Left ventricle myocardium inferior (tissue), 1 donor: ENCODE data around the gene MRPL54. TPM values are rescaled to one million over a fixed set of nuclear protein-coding genes. Genes with fewer than 3 reads are reported as not detected.

Source experiments
- DNase-seq: peaks from one replicate; pipeline ENCODE4 v3.0.0-alpha.2; 2020
- H3K27ac ChIP-seq: fragments of 200-600 bp; replicated peaks from 2 replicates; pipeline ENCODE4 v1.8.0; 2021
- H3K27me3 ChIP-seq: fragments of 200-600 bp; 2 replicates; pipeline ENCODE4 v1.8.0; 2021; ENCODE audit warnings: low read depth
- H3K36me3 ChIP-seq: fragments of 200-600 bp; 2 replicates; pipeline ENCODE4 v1.8.0; 2021
- H3K4me1 ChIP-seq: fragments of 200-600 bp; 2 replicates; pipeline ENCODE4 v1.8.0; 2021
- H3K4me3 ChIP-seq: fragments of 200-600 bp; 2 replicates; pipeline ENCODE4 v1.8.0; 2021; ENCODE audit warnings: mild to moderate bottlenecking, moderate library complexity
- H3K9me3 ChIP-seq: fragments of 200-600 bp; replicated peaks from 2 replicates; pipeline ENCODE4 v1.8.0; 2021
- CTCF ChIP-seq: fragments of 200-600 bp; IDR thresholded peaks from 2 replicates; pipeline ENCODE4 v1.8.0; 2021; ENCODE audit warnings: antibody characterized with exemption, mild to moderate bottlenecking, borderline replicate concordance
- intact Hi-C: fragments of 100-400 bp; cut with micrococcal nuclease; formaldehyde crosslinking; loops from one replicate; pipeline ENCODE4 v1.11.0; 2022
- total RNA-seq: library from RNA; stranded (reverse); fragmentation: NEBNext Ultra II Directional; extraction: Animal tissue kit (Norgen Biotek cat#: 25700); gene quantifications from one replicate; pipeline ENCODE4 v1.2.1, GENCODE V29; 2021
- donor health status: DM: no; HTN: yes; CAD: no; lungs with severe emphysema.

MRPL54 gene
- total RNA-seq, 1 donor from 2014 or later, result 64.1 TPM

GRCh38 chr19:3725640-3726310 is 36.7 kb upstream of the MRPL54 start:
- H3K4me1 ChIP-seq, result peaks cover 17% of the 10 kb centered on the region
- no peak for DNase-seq
- TF ChIP-seq CTCF, result no peak
- no peak overlapping the region for H3K27ac ChIP-seq
- peaks cover 6% of the 10 kb centered on the region for H3K9me3 ChIP-seq
- H3K36me3 ChIP-seq, result no peaks in the 10 kb centered on the region
- peaks cover 56% of the 10 kb centered on the region for H3K27me3 ChIP-seq
- H3K4me3 ChIP-seq, result no peak overlapping the region
- intact Hi-C loops, result no loop called here

- Histone ChIP-seq H3K4me3 (no peak overlapping the region), H3K9me3 (peaks cover 6% of the 10 kb centered on the region), H3K4me1 (no peaks in the 10 kb centered on the region), H3K36me3 (no peaks in the 10 kb centered on the region), H3K27me3 (peaks cover 29% of the 10 kb centered on the region), H3K27ac (no peak overlapping the region)
- DNase-seq, result no peak
- TF ChIP-seq CTCF, result no peak
- intact Hi-C loops, result no loop called here
Measured at GRCh38 chr19:3730457-3730958, 32.0 kb upstream of the MRPL54 start.

GRCh38 chr19:3732108-3732507 is 30.4 kb upstream of the MRPL54 start:
- intact Hi-C loops, result no loop called here
- no peak overlapping the region for H3K4me3 ChIP-seq
- no peak for DNase-seq
- H3K27me3 ChIP-seq, result peaks cover 29% of the 10 kb centered on the region
- no peaks in the 10 kb centered on the region for H3K36me3 ChIP-seq
- no peaks in the 10 kb centered on the region for H3K4me1 ChIP-seq
- no peak overlapping the region for H3K27ac ChIP-seq
- TF ChIP-seq CTCF, result no peak
- H3K9me3 ChIP-seq, result peaks cover 6% of the 10 kb centered on the region

GRCh38 chr19:3733549-3734309 is 28.8 kb upstream of the MRPL54 start:
- Histone ChIP-seq H3K27me3 (peaks cover 36% of the 10 kb centered on the region), H3K9me3 (peaks cover 6% of the 10 kb centered on the region), H3K27ac (no peak overlapping the region), H3K4me1 (no peaks in the 10 kb centered on the region), H3K4me3 (no peak overlapping the region), H3K36me3 (no peaks in the 10 kb centered on the region)
- intact Hi-C loops, result no loop called here
- DNase-seq, result no peak
- TF ChIP-seq CTCF, result no peak

GRCh38 chr19:3734310-3734600 is 28.2 kb upstream of the MRPL54 start:
- Histone ChIP-seq H3K4me1 (no peaks in the 10 kb centered on the region), H3K4me3 (no peak overlapping the region), H3K9me3 (peaks cover 1% of the 10 kb centered on the region), H3K27ac (no peak overlapping the region), H3K36me3 (no peaks in the 10 kb centered on the region), H3K27me3 (peaks cover 39% of the 10 kb centered on the region)
- DNase-seq, result no peak
- TF ChIP-seq CTCF, result no peak
- intact Hi-C loops, result no loop called here
